Measurements from ENCODE around the gene MN1.

DNA sequence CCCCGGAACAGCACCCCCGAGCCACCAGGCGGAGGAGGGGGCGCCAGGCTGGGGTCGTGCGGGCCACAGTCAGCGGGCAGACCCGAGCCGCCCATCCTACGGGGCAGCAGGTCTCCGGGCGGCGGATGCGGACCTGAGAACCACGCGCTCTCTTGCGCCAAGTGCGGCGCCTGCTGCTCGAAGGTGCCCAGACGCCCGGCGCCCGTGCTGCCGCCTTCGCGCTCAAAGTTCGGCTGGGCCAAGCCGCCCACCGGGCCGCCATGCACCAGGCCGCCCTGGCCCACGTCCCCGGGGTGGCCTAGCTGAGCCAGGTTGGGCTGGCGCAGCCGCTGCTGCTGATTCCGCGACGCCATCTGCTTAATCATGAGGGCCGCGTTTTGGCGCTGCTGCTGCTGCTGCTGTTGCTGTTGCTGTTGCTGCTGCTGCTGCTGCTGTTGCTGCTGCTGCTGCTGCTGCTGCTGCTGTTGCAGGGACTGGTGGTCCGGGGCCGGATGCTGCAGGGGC is 3.0 kb downstream of the MN1 start:
- TF ChIP-seq, protein P1, sequence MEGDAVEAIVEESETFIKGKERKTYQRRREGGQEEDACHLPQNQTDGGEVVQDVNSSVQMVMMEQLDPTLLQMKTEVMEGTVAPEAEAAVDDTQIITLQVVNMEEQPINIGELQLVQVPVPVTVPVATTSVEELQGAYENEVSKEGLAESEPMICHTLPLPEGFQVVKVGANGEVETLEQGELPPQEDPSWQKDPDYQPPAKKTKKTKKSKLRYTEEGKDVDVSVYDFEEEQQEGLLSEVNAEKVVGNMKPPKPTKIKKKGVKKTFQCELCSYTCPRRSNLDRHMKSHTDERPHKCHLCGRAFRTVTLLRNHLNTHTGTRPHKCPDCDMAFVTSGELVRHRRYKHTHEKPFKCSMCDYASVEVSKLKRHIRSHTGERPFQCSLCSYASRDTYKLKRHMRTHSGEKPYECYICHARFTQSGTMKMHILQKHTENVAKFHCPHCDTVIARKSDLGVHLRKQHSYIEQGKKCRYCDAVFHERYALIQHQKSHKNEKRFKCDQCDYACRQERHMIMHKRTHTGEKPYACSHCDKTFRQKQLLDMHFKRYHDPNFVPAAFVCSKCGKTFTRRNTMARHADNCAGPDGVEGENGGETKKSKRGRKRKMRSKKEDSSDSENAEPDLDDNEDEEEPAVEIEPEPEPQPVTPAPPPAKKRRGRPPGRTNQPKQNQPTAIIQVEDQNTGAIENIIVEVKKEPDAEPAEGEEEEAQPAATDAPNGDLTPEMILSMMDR (conservative IDR thresholded peaks at IDR 0.05; ENCODE audit: low read depth, low read length) = no peak
- TF ChIP-seq POLR2A (IDR thresholded peaks at IDR 0.05; ENCODE audit: low read depth, low read length) (no peak), MAZ (IDR thresholded peaks at IDR 0.05; ENCODE audit: borderline replicate concordance, low read depth, low read length) (no peak)
